GM12801 (cell line): ENCODE data around the gene USH2A.

Experiments
- TF ChIP-seq, protein P1 (sequence below): IDR thresholded peaks from one replicate; pipeline ENCODE4 v1.5.1; 2011; ENCODE audit warnings: control low read depth; ENCODE audit not compliant: insufficient read length; ENCODE audit errors: extremely low read depth

Gene USH2A

GRCh38 chr1:216389774-216390173 lies 33.5 kb downstream of the USH2A start:
- TF ChIP-seq, protein P1, sequence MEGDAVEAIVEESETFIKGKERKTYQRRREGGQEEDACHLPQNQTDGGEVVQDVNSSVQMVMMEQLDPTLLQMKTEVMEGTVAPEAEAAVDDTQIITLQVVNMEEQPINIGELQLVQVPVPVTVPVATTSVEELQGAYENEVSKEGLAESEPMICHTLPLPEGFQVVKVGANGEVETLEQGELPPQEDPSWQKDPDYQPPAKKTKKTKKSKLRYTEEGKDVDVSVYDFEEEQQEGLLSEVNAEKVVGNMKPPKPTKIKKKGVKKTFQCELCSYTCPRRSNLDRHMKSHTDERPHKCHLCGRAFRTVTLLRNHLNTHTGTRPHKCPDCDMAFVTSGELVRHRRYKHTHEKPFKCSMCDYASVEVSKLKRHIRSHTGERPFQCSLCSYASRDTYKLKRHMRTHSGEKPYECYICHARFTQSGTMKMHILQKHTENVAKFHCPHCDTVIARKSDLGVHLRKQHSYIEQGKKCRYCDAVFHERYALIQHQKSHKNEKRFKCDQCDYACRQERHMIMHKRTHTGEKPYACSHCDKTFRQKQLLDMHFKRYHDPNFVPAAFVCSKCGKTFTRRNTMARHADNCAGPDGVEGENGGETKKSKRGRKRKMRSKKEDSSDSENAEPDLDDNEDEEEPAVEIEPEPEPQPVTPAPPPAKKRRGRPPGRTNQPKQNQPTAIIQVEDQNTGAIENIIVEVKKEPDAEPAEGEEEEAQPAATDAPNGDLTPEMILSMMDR = no peak

GRCh38 chr1:216388558-216388957 lies 34.7 kb downstream of the USH2A start:
- TF ChIP-seq, protein P1 = no peak

DNA sequence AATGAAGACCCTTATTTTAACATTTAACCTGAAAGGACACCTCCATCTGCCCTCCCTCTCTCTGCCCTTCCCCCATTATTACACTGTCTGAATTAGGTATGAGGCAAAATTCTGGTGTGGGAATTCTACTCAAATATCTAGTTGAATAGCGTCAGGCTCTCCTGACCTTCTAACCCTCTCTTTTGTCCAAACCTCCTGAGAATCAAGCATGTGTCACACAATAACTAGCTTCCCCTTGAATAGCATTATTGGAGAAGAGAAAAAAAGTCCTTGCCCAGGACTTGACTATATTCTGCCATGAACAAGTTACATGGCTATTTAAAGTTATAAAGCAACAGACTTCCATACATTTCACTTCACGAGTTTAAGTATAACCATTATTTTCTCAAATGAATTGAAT lies 35.5 kb downstream of the USH2A start:
- TF ChIP-seq, protein P1 = no peak

- TF ChIP-seq, protein P1 = no peak
These were observed 43.8 kb downstream of the USH2A start for GRCh38 chr1:216379441-216379840.

DNA sequence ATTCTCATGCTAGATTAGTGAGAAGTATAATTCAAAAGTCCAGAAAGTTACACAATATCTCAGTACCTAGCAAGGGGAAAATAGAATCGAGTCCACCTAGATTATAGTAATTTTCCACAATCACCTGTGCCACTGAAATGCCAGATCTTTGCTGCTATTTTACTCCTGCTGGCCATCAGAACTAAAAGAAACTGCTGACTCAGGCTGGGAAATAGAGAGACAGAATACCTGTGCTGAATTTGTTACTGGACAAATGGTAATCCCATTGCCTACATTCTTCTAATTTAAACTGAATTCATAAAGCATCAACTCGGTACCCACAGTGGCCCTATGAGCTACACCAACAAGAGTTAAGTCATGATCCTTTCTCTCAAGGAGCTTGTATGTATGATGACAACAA lies 55.0 kb downstream of the USH2A start:
- TF ChIP-seq, protein P1 = no peak

- TF ChIP-seq, protein P1 = no peak
These were observed 56.3 kb downstream of the USH2A start for GRCh38 chr1:216366979-216367378.

- TF ChIP-seq, protein P1 = no peak
These were observed 66.3 kb downstream of the USH2A start for GRCh38 chr1:216356945-216357344.

GRCh38 chr1:216350186-216350585 lies 73.1 kb downstream of the USH2A start:
- TF ChIP-seq, protein P1 = no peak
